Endothelial cell of umbilical vein (primary cell): ENCODE measurements around the gene CLIC6. TPM values are rescaled to one million over a fixed set of nuclear protein-coding genes. Genes with fewer than 3 reads are reported as not detected.

ENCODE experiments used
- BruUV-seq: library from RNA; stranded (reverse); fragments of 400-500 nt; replicated peaks from 2 replicates; lab custom pipeline; 2021; lab: Mats Ljungman, UMichigan
- CTCF ChIA-PET: fragments of 300-600, 350-600 bp; sonication (Branson Sonifier 250); formaldehyde crosslinking; loops from one replicate; lab custom pipeline; 2021; ENCODE audit warnings: antibody characterized with exemption, inconsistent platforms; lab: Charles Lee
- POLR2A ChIA-PET: fragments of 300-600, 350-600 bp; sonication (Branson Sonifier 250); formaldehyde crosslinking; loops from one replicate; lab custom pipeline; 2021; ENCODE audit warnings: antibody characterized with exemption, inconsistent platforms; lab: Charles Lee
- DNase-seq: peaks from one replicate; pipeline ENCODE4 v3.0.0-alpha.2; 2011; ENCODE audit warnings: low read depth, low spot score
- FAIRE-seq: peaks from 2 replicates; lab custom pipeline; 2011; peaks lifted over from hg19 to GRCh38; lab: Jason Lieb, UNC
- H2AFZ ChIP-seq: 2 replicates; pipeline ENCODE4 v1.6.0; 2012; ENCODE audit warnings: low read depth, low read length, control low read depth, inconsistent platforms
- H3K27ac ChIP-seq: 2 replicates; pipeline ENCODE4 v1.5.1; 2011; ENCODE audit warnings: low read depth, mild to moderate bottlenecking, control low read depth, low read length, moderate library complexity; ENCODE audit not compliant: insufficient read depth
- H3K27me3 ChIP-seq, 2 experiments: 2 replicates each; pipeline versions ENCODE4 v1.6.0 to v1.6.1; 2011; ENCODE audit warnings: low read length in 2 of 2, mixed read lengths in 1 of 2; ENCODE audit not compliant: control insufficient read depth in 2 of 2, insufficient read depth in 2 of 2
- H3K36me3 ChIP-seq, 2 experiments: 2 replicates in 1 of 2; 3 replicates in 1 of 2; pipeline ENCODE4 v1.5.1; 2011; ENCODE audit warnings: low read length in 2 of 2, mild to moderate bottlenecking in 1 of 2, moderate library complexity in 1 of 2; ENCODE audit not compliant: control insufficient read depth in 2 of 2, insufficient read depth in 2 of 2; ENCODE audit errors: extremely low read depth in 1 of 2
- H3K4me1 ChIP-seq: 3 replicates; pipeline ENCODE4 v1.5.1; 2011; ENCODE audit warnings: mild to moderate bottlenecking, low read length; ENCODE audit not compliant: control insufficient read depth, insufficient read depth; ENCODE audit errors: extremely low read depth
- H3K4me2 ChIP-seq: 2 replicates; pipeline ENCODE4 v1.6.1; 2011; ENCODE audit warnings: low read length, control low read depth, mixed read lengths; ENCODE audit not compliant: insufficient read depth
- H3K4me3 ChIP-seq, 3 experiments: fragments of 200-600 bp in 1 of 3; sonication (generic), shearing (Covaris generic) in 1 of 3; replicated peaks in 1 of 3; 2 replicates each; pipeline ENCODE4 v1.5.1; 2011 to 2016; ENCODE audit warnings: control low read depth in 3 of 3, low read length in 3 of 3, mild to moderate bottlenecking in 2 of 3, inconsistent platforms in 1 of 3, low read depth in 1 of 3, moderate library complexity in 1 of 3; ENCODE audit not compliant: insufficient read depth in 1 of 3
- H3K79me2 ChIP-seq: 2 replicates; pipeline ENCODE4 v1.6.0; 2012; ENCODE audit warnings: low read length, inconsistent platforms; ENCODE audit not compliant: control insufficient read depth, insufficient read depth
- H3K9ac ChIP-seq: replicated peaks from 2 replicates; pipeline ENCODE3; 2011; ENCODE audit warnings: low read length, control low read depth; ENCODE audit not compliant: insufficient read depth; ENCODE audit errors: extremely low read depth
- H3K9me1 ChIP-seq: replicated peaks from 3 replicates; pipeline ENCODE4 v1.6.0; 2011; ENCODE audit warnings: mild to moderate bottlenecking, low read length; ENCODE audit not compliant: control insufficient read depth, insufficient read depth; ENCODE audit errors: extremely low read depth
- H3K9me3 ChIP-seq: replicated peaks from 2 replicates; pipeline ENCODE4 v1.5.1; 2012; ENCODE audit warnings: low read length, inconsistent platforms; ENCODE audit not compliant: control insufficient read depth, insufficient read depth
- H4K20me1 ChIP-seq: replicated peaks from 2 replicates; pipeline ENCODE3; 2011; ENCODE audit warnings: mild to moderate bottlenecking, low read length; ENCODE audit not compliant: control insufficient read depth, insufficient read depth; ENCODE audit errors: extremely low read depth
- CTCF ChIP-seq, 2 donors: IDR thresholded peaks; 1 replicate in 1 of 2; 2 replicates in 1 of 2; pipeline ENCODE4 v1.5.1; 2011; ENCODE audit warnings: low read length in 2 of 2, mild to moderate bottlenecking in 2 of 2, moderate library complexity in 2 of 2, control low read depth in 1 of 2, inconsistent platforms in 1 of 2, low read depth in 1 of 2; ENCODE audit not compliant: insufficient read depth in 1 of 2; ENCODE audit errors: extremely low read depth in 1 of 2
- EZH2 ChIP-seq: IDR thresholded peaks from 2 replicates; pipeline ENCODE4 v1.6.1; 2012; ENCODE audit warnings: borderline replicate concordance, low read depth, mild to moderate bottlenecking, moderate library complexity, low read length, inconsistent platforms; ENCODE audit not compliant: severe bottlenecking
- FOS ChIP-seq: IDR thresholded peaks from 2 replicates; pipeline ENCODE4 v1.6.1; 2011; ENCODE audit warnings: mild to moderate bottlenecking, low read length, moderate library complexity, borderline replicate concordance; ENCODE audit not compliant: insufficient read depth
- GATA2 ChIP-seq: IDR thresholded peaks from 2 replicates; pipeline ENCODE4 v1.7.0; 2011; ENCODE audit warnings: low read depth, mild to moderate bottlenecking, moderate library complexity, mixed read lengths, low read length; ENCODE audit not compliant: insufficient read length, insufficient read depth
- JUN ChIP-seq: IDR thresholded peaks from 2 replicates; pipeline ENCODE4 v1.6.1; 2011; ENCODE audit warnings: borderline replicate concordance, low read depth; ENCODE audit not compliant: insufficient read length, insufficient read depth
- MAX ChIP-seq: IDR thresholded peaks from 2 replicates; pipeline ENCODE4 v1.6.1; 2011; ENCODE audit not compliant: insufficient read depth, insufficient read length
- MYC ChIP-seq: IDR thresholded peaks from one replicate; pipeline ENCODE4 v1.6.1; 2011; ENCODE audit warnings: mild to moderate bottlenecking, low read depth, low read length
- POLR2A ChIP-seq: IDR thresholded peaks from 2 replicates; pipeline ENCODE4 v1.6.1; 2012; ENCODE audit warnings: low read depth, mild to moderate bottlenecking, control low read depth, low read length
- POLR2AphosphoS5 ChIP-seq: IDR thresholded peaks from 2 replicates; pipeline ENCODE4 v1.6.1; 2012; ENCODE audit warnings: low read depth, mild to moderate bottlenecking, control low read depth, low read length, moderate library complexity; ENCODE audit not compliant: insufficient read depth
- dilution Hi-C: fragments of 300-500 bp; cut with MboI; formaldehyde crosslinking; loops from one replicate; pipeline ENCODE4 v1.15.0; 2019; ENCODE audit warnings: low sequenced_read_pairs; ENCODE audit not compliant: extremely low pct_ligation_motif_present
- intact Hi-C: fragments of 100-400 bp; cut with micrococcal nuclease; formaldehyde crosslinking; loops from one replicate; pipeline ENCODE4 v1.10.0; 2022
- polyA plus RNA-seq, 4 experiments: library from polyadenylated mRNA; depleted of rRNA in 3 of 4; stranded (reverse) in 3 of 4; unstranded in 1 of 4; fragments of >200 nt; gene quantifications; 2 replicates each; pipeline versions ENCODE4 v1.2.1 to v1.2.3, GENCODE V29; 2011 to 2012; ENCODE audit warnings: missing spikeins in 1 of 4
- total RNA-seq: library from RNA; stranded (reverse); gene quantifications from 2 replicates; pipeline ENCODE4 v1.2.3, GENCODE V29; 2021

CLIC6 gene
- total and polyA plus RNA-seq, 2 donors (not counting 3 experiments of a cell fraction or from before 2014, with no cell fraction given) = not detected

- H2AFZ ChIP-seq = no peak overlapping the region
- peaks cover 11 to 17% of the 10 kb centered on the region in 2 experiments for H3K27me3 ChIP-seq
- intact Hi-C loops = no loop called here
- dilution Hi-C loops = no loop called here
- FAIRE-seq (no peak), DNase-seq (no peak)
- no peaks in the 10 kb centered on the region for H3K9me1 ChIP-seq
- TF ChIP-seq MYC (no peak), CTCF (IDR thresholded peaks at IDR 0.05; ENCODE audit: extremely low read depth in 1 of 2, insufficient read depth in 1 of 2, low read depth in 1 of 2, low read length in 2 of 2) (no peak), MAX (no peak), POLR2AphosphoS5 (no peak), EZH2 (no peak), JUN (no peak), POLR2A (no peak), FOS (no peak), GATA2 (no peak)
- no peak overlapping the region for H3K4me2 ChIP-seq
- ChIA-PET CTCF (interaction anchor here (2.5 to 4.0 kb wide), 2 partner anchors 1144 to 1332 kb away, joined by 10 to 58 read pairs; no protein-coding TSS in a partner anchor), POLR2A (no interaction called here)
- no TSS peak for BruUV-seq
- no peaks in the 10 kb centered on the region for H3K36me3 ChIP-seq
- H3K4me1 ChIP-seq = no peaks in the 10 kb centered on the region
- H3K27ac ChIP-seq = no peak overlapping the region
- H3K4me3 ChIP-seq = no peak overlapping the region
- no peaks in the 10 kb centered on the region for H4K20me1 ChIP-seq
- H3K9me3 ChIP-seq = no peaks in the 10 kb centered on the region
- no peaks in the 10 kb centered on the region for H3K79me2 ChIP-seq
- no peak overlapping the region for H3K9ac ChIP-seq
These were observed 27.3 kb downstream of the CLIC6 start for GRCh38 chr21:34696121-34696520.
